GM12873 (cell line): ENCODE measurements around the gene CUX1.

Experiments used
- CTCF ChIP-seq: IDR thresholded peaks from 2 replicates; pipeline ENCODE4 v1.5.1; 2012; ENCODE audit warnings: low read depth, mild to moderate bottlenecking, moderate library complexity, low read length, control low read depth; ENCODE audit not compliant: insufficient read depth; ENCODE audit errors: missing control alignments

The CUX1 gene

GRCh38 chr7:102239206-102239820 is 421.9 kb downstream of the CUX1 start:
- no peak for TF ChIP-seq CTCF

GRCh38 chr7:102241431-102241830 is 424.0 kb downstream of the CUX1 start:
- TF ChIP-seq CTCF, result no peak

- TF ChIP-seq CTCF, result no peak
Measured at GRCh38 chr7:102244601-102245000, 427.2 kb downstream of the CUX1 start.

GRCh38 chr7:102248081-102248455 is 430.6 kb downstream of the CUX1 start:
- no peak for TF ChIP-seq CTCF

GRCh38 chr7:102248456-102249395 is 431.3 kb downstream of the CUX1 start:
- no peak for TF ChIP-seq CTCF

GRCh38 chr7:102251531-102252365 is 434.3 kb downstream of the CUX1 start:
- no peak for TF ChIP-seq CTCF

GRCh38 chr7:102252366-102252982 is 435.0 kb downstream of the CUX1 start:
- TF ChIP-seq CTCF, result no peak
